Neuronal stem cell (in vitro differentiated cells): ENCODE measurements around the gene TMEM202. TPM values are rescaled to one million over a fixed set of nuclear protein-coding genes. Genes with fewer than 3 reads are reported as not detected.

Experiments
- DNase-seq: peaks from one replicate; pipeline ENCODE4 v3.0.0-alpha.2; 2013; ENCODE audit warnings: low spot score
- H2AFZ ChIP-seq: one replicate; pipeline ENCODE4 v1.6.1; 2013; ENCODE audit warnings: mild to moderate bottlenecking, low read length, inconsistent platforms
- H2AK5ac ChIP-seq: 2 replicates; pipeline ENCODE4 v1.6.1; 2013; ENCODE audit warnings: low read depth, mild to moderate bottlenecking, inconsistent platforms, low read length, moderate library complexity, mixed read lengths
- H2BK120ac ChIP-seq: 2 replicates; pipeline ENCODE4 v1.6.1; 2013; ENCODE audit warnings: low read depth, mild to moderate bottlenecking, inconsistent platforms, low read length, moderate library complexity, mixed read lengths
- H2BK12ac ChIP-seq: one replicate; pipeline ENCODE4 v1.6.1; 2013; ENCODE audit warnings: low read length, inconsistent platforms
- H2BK15ac ChIP-seq: 2 replicates; pipeline ENCODE4 v1.6.1; 2013; ENCODE audit warnings: mild to moderate bottlenecking, low read length, inconsistent platforms, mixed read lengths
- H2BK5ac ChIP-seq: one replicate; pipeline ENCODE4 v1.6.1; 2013; ENCODE audit warnings: inconsistent platforms, mild to moderate bottlenecking, low read length, moderate library complexity
- H3K14ac ChIP-seq: one replicate; pipeline ENCODE4 v1.6.1; 2013; ENCODE audit warnings: low read length, inconsistent platforms
- H3K18ac ChIP-seq: 2 replicates; pipeline ENCODE4 v1.6.1; 2013; ENCODE audit warnings: low read length, inconsistent platforms
- H3K23ac ChIP-seq: 2 replicates; pipeline ENCODE4 v1.6.1; 2013; ENCODE audit warnings: low read depth, mild to moderate bottlenecking, mixed read lengths, low read length, inconsistent platforms; ENCODE audit not compliant: poor library complexity
- H3K27ac ChIP-seq: replicated peaks from 3 replicates; pipeline ENCODE4 v1.5.1; 2013; ENCODE audit warnings: low read length, inconsistent platforms
- H3K27me3 ChIP-seq, 3 experiments: 2 replicates each; pipeline ENCODE4 v1.6.1; 2013; ENCODE audit warnings: low read length in 3 of 3, mild to moderate bottlenecking in 2 of 3, inconsistent platforms in 1 of 3, low read depth in 1 of 3, mixed read lengths in 1 of 3, moderate library complexity in 1 of 3; ENCODE audit not compliant: control insufficient read depth in 3 of 3, insufficient read depth in 3 of 3
- H3K36me3 ChIP-seq, 2 donors: replicated peaks in 1 of 2; 2 replicates each; pipeline ENCODE4 v1.6.1; 2013; ENCODE audit warnings: low read length in 2 of 2; ENCODE audit not compliant: control insufficient read depth in 2 of 2, insufficient read depth in 2 of 2
- H3K4ac ChIP-seq: 2 replicates; pipeline ENCODE4 v1.6.1; 2013; ENCODE audit warnings: inconsistent platforms, mild to moderate bottlenecking, low read length, moderate library complexity
- H3K4me1 ChIP-seq, 2 donors: 1 replicate in 1 of 2; 2 replicates in 1 of 2; pipeline ENCODE4 v1.6.1; 2013; ENCODE audit warnings: low read length in 2 of 2, low read depth in 1 of 2; ENCODE audit not compliant: control insufficient read depth in 2 of 2, insufficient read depth in 1 of 2
- H3K4me2 ChIP-seq: one replicate; pipeline ENCODE4 v1.6.1; 2013; ENCODE audit warnings: mild to moderate bottlenecking, low read length, inconsistent platforms; ENCODE audit not compliant: insufficient read depth, poor library complexity, severe bottlenecking
- H3K4me3 ChIP-seq, 2 donors: 2 replicates each; pipeline ENCODE4 v1.5.1; 2013; ENCODE audit warnings: low read length in 2 of 2, mild to moderate bottlenecking in 2 of 2, inconsistent platforms in 1 of 2, moderate library complexity in 1 of 2
- H3K79me1 ChIP-seq: one replicate; pipeline ENCODE4 v1.6.1; 2013; ENCODE audit warnings: low read depth, mild to moderate bottlenecking, inconsistent platforms, low read length, moderate library complexity
- H3K9ac ChIP-seq: one replicate; pipeline ENCODE4 v1.6.1; 2013; ENCODE audit warnings: mild to moderate bottlenecking, low read depth, low read length, inconsistent platforms; ENCODE audit not compliant: poor library complexity
- H3K9me3 ChIP-seq, 2 donors: replicated peaks in 1 of 2; 2 replicates each; pipeline versions ENCODE3 to v1.6.1; 2013; ENCODE audit warnings: low read length in 2 of 2, mild to moderate bottlenecking in 2 of 2, inconsistent platforms in 1 of 2, low read depth in 1 of 2, mixed read lengths in 1 of 2, moderate library complexity in 1 of 2; ENCODE audit not compliant: control insufficient read depth in 2 of 2, insufficient read depth in 1 of 2
- H4K8ac ChIP-seq: one replicate; pipeline ENCODE4 v1.6.1; 2013; ENCODE audit warnings: low read depth, mild to moderate bottlenecking, inconsistent platforms, low read length, moderate library complexity
- H4K91ac ChIP-seq: one replicate; pipeline ENCODE4 v1.6.1; 2013; ENCODE audit warnings: low read length, low read depth, mild to moderate bottlenecking, inconsistent platforms; ENCODE audit not compliant: poor library complexity
- WGBS, 2 donors: extraction: QIAGEN DNeasy Blood & Tissue Kit; methylation state at CpG; one replicate each; pipeline ENCODE4 v1.1.7; 2013; ENCODE audit warnings: missing lambda C conversion rate in 2 of 2, mixed read lengths in 1 of 2; ENCODE audit not compliant: insufficient read length in 2 of 2, insufficient replicate concordance in 1 of 2; ENCODE audit errors: extremely low coverage in 2 of 2; 5-methylcytosine and 5-hydroxymethylcytosine counted together
- polyA plus RNA-seq, 2 experiments: library from polyadenylated mRNA; stranded (reverse); fragments of 200-250 nt; gene quantifications; one replicate each; pipeline ENCODE4 v1.2.3, GENCODE V29; 2013

TMEM202 gene
- not detected for polyA plus RNA-seq (2013, experiment 1 of 2)
- not detected for polyA plus RNA-seq (2013, experiment 2 of 2)

DNA sequence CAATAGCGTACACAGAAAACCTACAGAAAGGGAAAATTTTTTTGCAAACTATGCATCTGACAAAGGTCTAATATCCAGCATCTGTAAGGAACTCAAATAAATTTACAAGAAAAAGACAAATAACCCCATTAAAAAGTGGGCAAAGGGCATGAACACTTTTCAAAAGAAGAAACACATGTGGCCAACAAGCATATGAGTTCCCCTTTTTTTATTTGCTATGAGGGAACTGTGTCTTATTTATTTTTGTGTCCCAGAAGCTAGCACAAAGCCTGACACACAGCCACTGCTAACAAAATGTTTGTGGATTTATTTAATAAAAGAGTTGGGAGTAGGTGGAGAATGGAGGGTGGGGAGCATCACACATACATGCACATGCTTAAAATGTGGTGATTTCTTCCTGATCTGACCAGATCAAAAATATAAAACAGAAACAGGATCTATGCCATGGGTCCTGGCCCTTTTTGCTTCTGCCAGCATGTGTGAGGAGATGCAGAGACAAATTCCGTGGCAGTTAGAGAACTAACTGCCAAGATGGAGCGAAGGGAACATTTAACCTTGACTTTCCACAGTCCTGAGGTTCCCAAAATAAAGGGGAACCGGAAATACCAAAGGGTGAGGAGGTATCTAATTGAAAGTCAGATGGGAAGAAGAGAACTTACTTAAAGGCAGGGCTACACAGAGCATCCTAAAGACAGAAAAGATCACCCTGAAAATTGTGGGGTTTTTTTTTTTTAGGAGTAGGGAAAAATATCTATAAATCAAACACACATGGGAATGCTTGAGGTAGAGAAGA, at the start of gene TMEM202:
TMEM202 (plus strand) TSS at position 510 of the 793 bp plus-strand sequence; CDS start at position 532, 22 bp downstream.
- H3K27ac ChIP-seq: no peak within 1 kb of the TSS
- H3K27me3 ChIP-seq: peaks cover 0 to 30% (median 3%) of the 10 kb centered on the region in 3 experiments
- peak within 1 kb of the TSS; percentile 17 for H2AFZ ChIP-seq
- H3K4ac ChIP-seq: no peak within 1 kb of the TSS
- no peaks in the 10 kb centered on the region for H3K4me1 ChIP-seq
- no peak within 1 kb of the TSS for H3K18ac ChIP-seq
- H3K4me3 ChIP-seq: no peak within 1 kb of the TSS
- H3K23ac ChIP-seq: no peak within 1 kb of the TSS
- no peak within 1 kb of the TSS for H4K8ac ChIP-seq
- no CpG with 5 or more reads among the region's 4 CpGs for WGBS, 2 donors
- no peak for DNase-seq
- H3K4me2 ChIP-seq: no peak within 1 kb of the TSS
- H3K36me3 ChIP-seq: no peaks in the 10 kb centered on the region
- H4K91ac ChIP-seq: no peak within 1 kb of the TSS
- no peak within 1 kb of the TSS for H2BK12ac ChIP-seq
- H3K79me1 ChIP-seq: no peaks in the 10 kb centered on the region
- H2BK120ac ChIP-seq: no peak within 1 kb of the TSS
- H3K9me3 ChIP-seq: no peaks in the 10 kb centered on the region
- H3K14ac ChIP-seq: no peak within 1 kb of the TSS
- no peak within 1 kb of the TSS for H2BK5ac ChIP-seq
- no peak within 1 kb of the TSS for H3K9ac ChIP-seq
- no peak within 1 kb of the TSS for H2AK5ac ChIP-seq
- no peak within 1 kb of the TSS for H2BK15ac ChIP-seq

GRCh38 chr15:72353266-72353665, 44.8 kb upstream of the TMEM202 start:
- no CpG with 5 or more reads among the region's 2 CpGs for WGBS, 2 donors
- no peaks in the 10 kb centered on the region for H3K9me3 ChIP-seq
- no peak overlapping the region for H3K9ac ChIP-seq

GRCh38 chr15:72354496-72354895, 43.6 kb upstream of the TMEM202 start:
- no peak overlapping the region for H4K91ac ChIP-seq
- no peak overlapping the region for H2BK15ac ChIP-seq
- no peak overlapping the region for H2BK120ac ChIP-seq
- H3K79me1 ChIP-seq: no peaks in the 10 kb centered on the region
- H2AK5ac ChIP-seq: no peak overlapping the region
- DNase-seq: no peak
- H2BK5ac ChIP-seq: no peak overlapping the region
- no peak overlapping the region for H2BK12ac ChIP-seq
- no peak overlapping the region for H2AFZ ChIP-seq
- WGBS, 2 donors: no CpG with 5 or more reads among the region's 1 CpG
- no peak overlapping the region for H3K23ac ChIP-seq
- H3K9ac ChIP-seq: no peak overlapping the region
- H3K14ac ChIP-seq: no peak overlapping the region
- no peak overlapping the region for H4K8ac ChIP-seq
- H3K27ac ChIP-seq: no peak overlapping the region
- H3K18ac ChIP-seq: no peak overlapping the region
- H3K4ac ChIP-seq: no peak overlapping the region
- H3K4me1 ChIP-seq: no peaks in the 10 kb centered on the region
- no peaks in the 10 kb centered on the region for H3K9me3 ChIP-seq
- no peaks in the 10 kb centered on the region for H3K27me3 ChIP-seq
- peaks cover 11 to 67% of the 10 kb centered on the region in 2 donors for H3K36me3 ChIP-seq
- no peak overlapping the region for H3K4me2 ChIP-seq
- H3K4me3 ChIP-seq: no peak overlapping the region

More at GRCh38 chr15:72353266-72353665, 44.8 kb upstream of the TMEM202 start:
- H2AK5ac ChIP-seq: no peak overlapping the region
- no peak overlapping the region for H2BK120ac ChIP-seq
- no peak overlapping the region for H3K4me2 ChIP-seq
- H4K8ac ChIP-seq: no peak overlapping the region
- no peak for DNase-seq
- H3K36me3 ChIP-seq: peaks cover 11 to 80% of the 10 kb centered on the region in 2 donors
- no peaks in the 10 kb centered on the region for H3K27me3 ChIP-seq
- no peak overlapping the region for H3K27ac ChIP-seq
- H3K4ac ChIP-seq: no peak overlapping the region
- no peak overlapping the region for H2BK5ac ChIP-seq
- no peaks in the 10 kb centered on the region for H3K79me1 ChIP-seq
- H2BK15ac ChIP-seq: no peak overlapping the region
- H4K91ac ChIP-seq: no peak overlapping the region
- no peak overlapping the region for H2AFZ ChIP-seq
- H3K14ac ChIP-seq: no peak overlapping the region
- H3K4me1 ChIP-seq: no peaks in the 10 kb centered on the region
- no peak overlapping the region for H2BK12ac ChIP-seq
- no peak overlapping the region for H3K4me3 ChIP-seq
- H3K18ac ChIP-seq: no peak overlapping the region
- H3K23ac ChIP-seq: no peak overlapping the region

DNA sequence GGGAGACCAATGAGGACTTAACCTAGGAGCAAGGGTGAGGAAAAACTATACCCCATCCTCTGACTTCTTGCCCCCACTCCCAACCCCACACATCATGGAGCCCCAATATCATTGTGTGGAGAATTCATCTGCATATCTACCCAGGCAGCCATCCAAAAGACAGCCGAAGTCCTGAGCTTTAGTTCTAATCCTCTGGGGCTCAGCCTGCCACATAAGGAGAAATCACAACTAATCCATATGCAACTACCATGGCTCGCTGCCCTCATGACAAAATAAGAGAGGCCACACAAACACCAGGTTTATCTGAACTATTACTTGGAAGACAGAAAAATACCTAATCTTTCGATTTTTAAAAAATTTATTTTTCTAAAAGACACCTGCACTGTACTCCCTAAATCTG, 40.0 kb upstream of the TMEM202 start:
- H3K23ac ChIP-seq: no peak overlapping the region
- H2AFZ ChIP-seq: no peak overlapping the region
- no peak overlapping the region for H3K14ac ChIP-seq
- H3K36me3 ChIP-seq: peaks cover 3 to 36% of the 10 kb centered on the region in 2 donors
- H2BK120ac ChIP-seq: no peak overlapping the region
- no peak overlapping the region for H4K91ac ChIP-seq
- no peaks in the 10 kb centered on the region for H3K4me1 ChIP-seq
- no peak overlapping the region for H2BK15ac ChIP-seq
- no peaks in the 10 kb centered on the region for H3K79me1 ChIP-seq
- DNase-seq: no peak
- H4K8ac ChIP-seq: no peak overlapping the region
- no peak overlapping the region for H3K18ac ChIP-seq
- no peak overlapping the region for H3K4me3 ChIP-seq
- H3K9ac ChIP-seq: no peak overlapping the region
- no peak overlapping the region for H3K27ac ChIP-seq
- no peak overlapping the region for H2BK5ac ChIP-seq
- H2BK12ac ChIP-seq: no peak overlapping the region
- no peak overlapping the region for H3K4me2 ChIP-seq
- no CpG with 5 or more reads among the region's 3 CpGs for WGBS, 2 donors
- no peak overlapping the region for H2AK5ac ChIP-seq
- H3K27me3 ChIP-seq: no peaks in the 10 kb centered on the region
- no peak overlapping the region for H3K4ac ChIP-seq
- H3K9me3 ChIP-seq: no peaks in the 10 kb centered on the region
